GM21619 (cell line): ENCODE data around the gene IQSEC2.

Experiments
- ATAC-seq: cut with Tn5 transposase; IDR thresholded peaks from one replicate; pipeline ENCODE4 v1.9.1; 2021; ENCODE audit not compliant: unreplicated experiment

Gene IQSEC2

DNA sequence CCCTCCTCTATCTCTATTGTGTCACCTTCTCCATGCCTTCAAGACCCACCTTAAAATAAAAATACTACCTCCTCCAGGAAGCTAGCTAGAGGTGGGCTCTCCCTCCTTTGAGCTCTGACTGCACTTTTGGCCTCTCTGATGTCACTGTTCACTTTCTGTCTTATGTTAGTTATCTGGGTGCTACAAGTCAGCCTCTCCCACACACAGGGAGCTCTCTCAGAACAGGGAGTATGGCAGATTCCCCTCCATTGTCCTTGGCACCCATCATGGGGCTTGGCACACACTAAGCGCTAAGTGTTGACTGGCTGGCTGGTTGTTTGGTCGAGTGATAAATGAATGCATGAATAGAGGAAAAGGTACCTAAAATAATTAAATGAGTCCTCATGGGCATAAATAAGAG, 35.2 kb downstream of the IQSEC2 start:
- ATAC-seq = no peak

DNA sequence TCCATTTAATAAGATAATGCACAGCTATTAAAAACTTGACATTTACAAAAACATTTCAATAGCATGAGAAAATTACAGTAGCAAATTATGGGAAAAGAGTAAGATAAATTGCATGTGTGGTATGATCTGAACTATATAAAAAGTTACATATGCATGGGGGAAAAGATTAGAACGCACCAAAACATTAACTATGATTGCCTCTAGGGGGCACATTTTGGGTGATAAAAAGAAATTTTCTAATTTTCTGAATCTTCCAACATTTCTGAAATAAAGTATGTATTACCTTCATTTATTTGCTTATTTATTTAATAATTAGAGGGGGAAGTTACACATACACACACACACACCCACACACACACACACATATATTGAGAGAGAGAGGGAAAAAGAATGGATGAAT, 36.8 kb downstream of the IQSEC2 start:
- ATAC-seq = no peak

GRCh38 chrX:53242310-53242709, 39.1 kb downstream of the IQSEC2 start:
- ATAC-seq = no peak

- no peak for ATAC-seq
Observed at GRCh38 chrX:53241558-53241957, 39.8 kb downstream of the IQSEC2 start.

DNA sequence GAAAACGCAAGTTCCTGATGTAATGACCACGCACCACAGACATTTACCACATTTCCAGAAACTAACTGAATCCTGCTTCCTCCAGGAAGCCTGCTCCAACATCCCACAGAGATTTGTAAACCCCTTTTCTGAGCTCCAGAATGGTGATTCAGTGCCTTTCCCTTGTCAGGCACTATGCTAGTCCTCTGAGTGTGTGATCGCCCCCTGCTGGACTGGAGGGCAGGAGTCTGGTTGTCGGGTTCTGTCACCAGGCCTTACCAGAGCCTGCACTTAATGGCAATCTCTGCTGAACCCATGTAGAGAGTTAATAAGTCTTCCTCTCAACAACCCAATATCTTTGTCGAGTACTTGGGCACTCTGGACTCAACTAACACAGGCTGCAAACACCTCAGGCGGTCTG, 41.9 kb downstream of the IQSEC2 start:
- ATAC-seq = no peak

GRCh38 chrX:53237056-53237455, 44.3 kb downstream of the IQSEC2 start:
- no peak for ATAC-seq

GRCh38 chrX:53236025-53236679, 45.2 kb downstream of the IQSEC2 start:
- no peak for ATAC-seq

GRCh38 chrX:53235566-53235965, 45.8 kb downstream of the IQSEC2 start:
- ATAC-seq = no peak

- no peak for ATAC-seq
Observed at GRCh38 chrX:53234484-53234883, 46.9 kb downstream of the IQSEC2 start.

DNA sequence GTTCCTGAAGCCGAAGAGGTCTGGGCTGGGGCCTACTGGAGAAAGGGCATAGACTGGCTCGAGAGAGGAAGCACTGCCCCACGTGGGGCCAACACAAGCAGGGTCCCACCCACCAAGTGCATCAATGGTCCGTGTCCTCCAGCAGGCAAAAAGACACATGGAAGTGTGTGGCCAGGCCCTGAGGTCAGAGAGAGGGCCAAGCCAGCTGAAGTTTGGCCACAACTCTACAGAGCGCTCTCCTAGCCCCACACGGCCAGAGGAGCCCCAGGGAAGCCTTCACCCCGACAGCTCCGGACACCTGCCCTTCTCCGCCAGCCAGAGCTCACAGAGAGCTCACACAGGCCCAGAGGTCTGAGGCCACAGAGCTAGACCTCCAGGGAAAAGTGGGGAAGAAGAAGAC, 47.8 kb downstream of the IQSEC2 start:
- ATAC-seq = no peak

- no peak for ATAC-seq
Observed at GRCh38 chrX:53230116-53230515, 51.3 kb downstream of the IQSEC2 start.

DNA sequence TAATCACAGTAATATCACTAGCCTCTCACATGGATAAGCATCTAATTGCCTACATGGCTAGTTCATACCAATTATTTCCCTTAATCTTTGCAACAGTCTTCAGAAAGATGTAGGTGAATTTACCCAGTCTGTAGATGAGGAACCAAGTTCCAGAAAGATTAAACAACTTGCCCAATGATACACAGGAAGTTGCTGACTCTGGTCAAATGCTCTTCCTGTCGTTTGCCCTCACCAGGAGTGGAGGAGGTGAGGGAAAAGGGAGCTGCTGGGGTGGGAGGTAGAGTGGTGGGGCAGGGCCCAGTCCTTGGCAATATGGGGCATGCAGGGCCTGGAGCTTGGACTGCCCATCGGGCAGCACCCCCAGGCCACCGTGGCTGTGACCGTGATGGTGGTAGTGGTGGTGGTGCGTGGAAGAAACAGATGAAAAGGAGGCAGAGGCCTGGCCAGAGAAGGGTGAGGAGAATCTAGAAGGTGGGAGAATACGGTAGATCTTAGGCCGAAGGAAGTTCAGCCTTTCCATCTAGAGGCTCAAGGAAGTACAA, 54.1 kb downstream of the IQSEC2 start:
- ATAC-seq = no peak

GRCh38 chrX:53224860-53225797, 56.3 kb downstream of the IQSEC2 start, which contains the start of gene KDM5C:
TSS of gene KDM5C (minus strand) at chrX:53225207. CDS start at chrX:53224889, 318 bp downstream.
- peak; percentile 82 for ATAC-seq

DNA sequence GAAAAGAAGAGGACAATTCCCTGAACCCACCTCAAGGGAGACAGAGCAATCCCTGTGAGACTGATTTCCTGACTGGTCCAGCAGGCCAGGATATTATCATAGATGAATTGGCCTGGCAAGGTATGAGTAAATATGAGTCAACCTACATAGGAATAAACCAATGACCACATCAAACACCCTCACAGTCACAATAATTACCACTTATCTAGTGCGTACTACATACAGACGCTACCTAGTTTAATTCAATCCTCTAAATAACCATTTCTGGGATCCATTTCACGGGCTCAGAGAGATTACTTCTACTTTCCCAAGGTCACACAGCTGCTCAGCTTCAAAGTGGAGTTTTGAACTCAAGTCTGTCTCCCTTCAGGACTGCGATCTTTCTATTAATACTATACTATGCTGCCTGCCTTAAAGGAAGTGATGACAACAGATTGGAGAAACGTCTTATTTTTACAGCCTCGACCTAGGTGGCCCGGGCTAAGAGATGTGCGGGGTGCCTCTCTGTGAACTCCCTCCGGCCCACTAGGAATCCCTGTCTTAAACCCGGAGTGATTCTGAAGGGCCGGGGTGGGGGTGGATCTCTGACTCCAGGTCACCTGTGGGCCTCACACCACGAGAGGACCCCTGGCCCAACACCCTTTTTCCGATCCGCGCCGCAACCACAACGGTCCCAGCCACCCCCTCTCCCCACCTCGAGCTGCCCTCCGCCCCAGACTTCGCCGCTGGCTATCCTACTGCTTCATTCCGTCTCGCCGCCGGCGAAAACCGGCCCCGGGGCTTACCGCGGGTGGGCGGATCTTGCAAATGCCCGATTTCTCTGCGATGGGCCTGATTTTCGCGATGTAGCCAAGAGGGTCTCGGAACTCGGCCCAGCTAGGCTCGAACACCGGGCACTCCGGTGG, 57.2 kb downstream of the IQSEC2 start:
- ATAC-seq = no peak

GRCh38 chrX:53223068-53223693, 58.2 kb downstream of the IQSEC2 start:
- no peak for ATAC-seq
